ENCODE measurements around the gene TNK1. TPM values are rescaled to one million over a fixed set of nuclear protein-coding genes. Genes with fewer than 3 reads are reported as not detected.

The TNK1 gene
- total and polyA plus RNA-seq, 9 of the 15 experiments (the other 6 are each of a cell fraction or from before 2014, with no cell fraction given), result 0.28 to 5.2 (median 2.1) TPM

DNA sequence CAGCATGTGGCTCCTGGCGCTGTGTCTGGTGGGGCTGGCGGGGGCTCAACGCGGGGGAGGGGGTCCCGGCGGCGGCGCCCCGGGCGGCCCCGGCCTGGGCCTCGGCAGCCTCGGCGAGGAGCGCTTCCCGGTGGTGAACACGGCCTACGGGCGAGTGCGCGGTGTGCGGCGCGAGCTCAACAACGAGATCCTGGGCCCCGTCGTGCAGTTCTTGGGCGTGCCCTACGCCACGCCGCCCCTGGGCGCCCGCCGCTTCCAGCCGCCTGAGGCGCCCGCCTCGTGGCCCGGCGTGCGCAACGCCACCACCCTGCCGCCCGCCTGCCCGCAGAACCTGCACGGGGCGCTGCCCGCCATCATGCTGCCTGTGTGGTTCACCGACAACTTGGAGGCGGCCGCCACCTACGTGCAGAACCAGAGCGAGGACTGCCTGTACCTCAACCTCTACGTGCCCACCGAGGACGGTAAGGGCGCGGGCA is 27.4 kb downstream of the TNK1 start:
- POLR2A ChIA-PET, result no interaction called here
- no peak overlapping the region for H2AFZ ChIP-seq (ENCODE audit: low read depth, low read length)
- WGBS (ENCODE audit: insufficient coverage, low coverage, missing lambda C conversion rate), result 100% methylated on average over 4 of the region's 58 CpGs
- no peak for TF ChIP-seq TAF7 (tag; IDR thresholded peaks at IDR 0.05)
- TF ChIP-seq ZNF174 (CRISPR knock-in tag; IDR thresholded peaks at IDR 0.05), result no peak
- TF ChIP-seq, protein P1, sequence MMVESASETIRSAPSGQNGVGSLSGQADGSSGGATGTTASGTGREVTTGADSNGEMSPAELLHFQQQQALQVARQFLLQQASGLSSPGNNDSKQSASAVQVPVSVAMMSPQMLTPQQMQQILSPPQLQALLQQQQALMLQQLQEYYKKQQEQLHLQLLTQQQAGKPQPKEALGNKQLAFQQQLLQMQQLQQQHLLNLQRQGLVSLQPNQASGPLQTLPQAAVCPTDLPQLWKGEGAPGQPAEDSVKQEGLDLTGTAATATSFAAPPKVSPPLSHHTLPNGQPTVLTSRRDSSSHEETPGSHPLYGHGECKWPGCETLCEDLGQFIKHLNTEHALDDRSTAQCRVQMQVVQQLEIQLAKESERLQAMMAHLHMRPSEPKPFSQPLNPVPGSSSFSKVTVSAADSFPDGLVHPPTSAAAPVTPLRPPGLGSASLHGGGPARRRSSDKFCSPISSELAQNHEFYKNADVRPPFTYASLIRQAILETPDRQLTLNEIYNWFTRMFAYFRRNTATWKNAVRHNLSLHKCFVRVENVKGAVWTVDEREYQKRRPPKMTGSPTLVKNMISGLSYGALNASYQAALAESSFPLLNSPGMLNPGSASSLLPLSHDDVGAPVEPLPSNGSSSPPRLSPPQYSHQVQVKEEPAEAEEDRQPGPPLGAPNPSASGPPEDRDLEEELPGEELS (CRISPR knock-in tag; IDR thresholded peaks at IDR 0.05; ENCODE audit: borderline replicate concordance), result no peak
- no peak for TF ChIP-seq ZNF217 (CRISPR knock-in tag; IDR thresholded peaks at IDR 0.05)
- TF ChIP-seq FOXK1 (CRISPR knock-in tag; IDR thresholded peaks at IDR 0.05; ENCODE audit: borderline replicate concordance), result no peak
- TF ChIP-seq, protein P2, sequence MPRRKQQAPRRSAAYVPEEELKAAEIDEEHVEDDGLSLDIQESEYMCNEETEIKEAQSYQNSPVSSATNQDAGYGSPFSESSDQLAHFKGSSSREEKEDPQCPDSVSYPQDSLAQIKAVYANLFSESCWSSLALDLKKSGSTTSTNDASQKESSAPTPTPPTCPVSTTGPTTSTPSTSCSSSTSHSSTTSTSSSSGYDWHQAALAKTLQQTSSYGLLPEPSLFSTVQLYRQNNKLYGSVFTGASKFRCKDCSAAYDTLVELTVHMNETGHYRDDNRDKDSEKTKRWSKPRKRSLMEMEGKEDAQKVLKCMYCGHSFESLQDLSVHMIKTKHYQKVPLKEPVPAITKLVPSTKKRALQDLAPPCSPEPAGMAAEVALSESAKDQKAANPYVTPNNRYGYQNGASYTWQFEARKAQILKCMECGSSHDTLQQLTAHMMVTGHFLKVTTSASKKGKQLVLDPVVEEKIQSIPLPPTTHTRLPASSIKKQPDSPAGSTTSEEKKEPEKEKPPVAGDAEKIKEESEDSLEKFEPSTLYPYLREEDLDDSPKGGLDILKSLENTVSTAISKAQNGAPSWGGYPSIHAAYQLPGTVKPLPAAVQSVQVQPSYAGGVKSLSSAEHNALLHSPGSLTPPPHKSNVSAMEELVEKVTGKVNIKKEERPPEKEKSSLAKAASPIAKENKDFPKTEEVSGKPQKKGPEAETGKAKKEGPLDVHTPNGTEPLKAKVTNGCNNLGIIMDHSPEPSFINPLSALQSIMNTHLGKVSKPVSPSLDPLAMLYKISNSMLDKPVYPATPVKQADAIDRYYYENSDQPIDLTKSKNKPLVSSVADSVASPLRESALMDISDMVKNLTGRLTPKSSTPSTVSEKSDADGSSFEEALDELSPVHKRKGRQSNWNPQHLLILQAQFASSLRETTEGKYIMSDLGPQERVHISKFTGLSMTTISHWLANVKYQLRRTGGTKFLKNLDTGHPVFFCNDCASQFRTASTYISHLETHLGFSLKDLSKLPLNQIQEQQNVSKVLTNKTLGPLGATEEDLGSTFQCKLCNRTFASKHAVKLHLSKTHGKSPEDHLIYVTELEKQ (CRISPR knock-in tag; IDR thresholded peaks at IDR 0.05), result no peak
- no peak for TF ChIP-seq ETS2 (tag; IDR thresholded peaks at IDR 0.05; ENCODE audit: borderline replicate concordance, poor library complexity, severe bottlenecking)
- no peak for TF ChIP-seq NR2F6 (CRISPR knock-in tag; IDR thresholded peaks at IDR 0.05)
- TF ChIP-seq ZNF778 (CRISPR knock-in tag; IDR thresholded peaks at IDR 0.05), result no peak
- no peak for TF ChIP-seq ID3 (CRISPR knock-in tag; IDR thresholded peaks at IDR 0.05)
- no peak for TF ChIP-seq ID3 (tag; IDR thresholded peaks at IDR 0.05)
- TF ChIP-seq ATF1 (CRISPR knock-in tag; IDR thresholded peaks at IDR 0.05), result no peak
- no peak for TF ChIP-seq ATF1 (tag; IDR thresholded peaks at IDR 0.05)
- no peak for TF ChIP-seq KDM1A (IDR thresholded peaks at IDR 0.05)
- TF ChIP-seq ZKSCAN3 (CRISPR knock-in tag; IDR thresholded peaks at IDR 0.05), result no peak
- no peak for TF ChIP-seq FUS (optimal IDR thresholded peaks at IDR 0.05; ENCODE audit: low read depth, low read length)
- TF ChIP-seq ZNF23 (CRISPR knock-in tag; IDR thresholded peaks at IDR 0.05), result no peak
- TF ChIP-seq CCAR2 (IDR thresholded peaks at IDR 0.05; ENCODE audit: low read depth, low read length), result no peak
- no peak for TF ChIP-seq NR3C1 (CRISPR knock-in tag; IDR thresholded peaks at IDR 0.05)

More for the DNA sequence above, 27.4 kb downstream of the TNK1 start:
- Histone ChIP-seq H3K4me1 (replicated peaks in 1 of 2; ENCODE audit: control insufficient read depth in 2 of 2, insufficient read depth in 2 of 2, low read length in 2 of 2) (peaks cover 4 to 24% of the 10 kb centered on the region in 2 experiments; a peak in 3 of 5 replicates), H3K27ac (ENCODE audit: extremely low read depth, low read depth, low read length) (no peak overlapping the region), H3K36me3 (ENCODE audit: control insufficient read depth, insufficient read depth, low read length) (0 out of 3 replicates have a peak, but pooled peaks cover 3% of the 10 kb centered on the region), H3K4me3 (no peak overlapping the region), H3K79me2 (ENCODE audit: control insufficient read depth, insufficient read depth, low read length) (peaks cover under 1% of the 10 kb centered on the region; the same call in 1 of the 3 replicates), H4K20me1 (replicated peaks; ENCODE audit: control insufficient read depth, insufficient read depth, low read length) (no peaks in the 10 kb centered on the region), H3K4me2 (ENCODE audit: insufficient read depth, low read length) (no peak overlapping the region), H3K9me1 (ENCODE audit: control insufficient read depth, insufficient read depth, low read length) (no peaks in the 10 kb centered on the region), H3K9me3 (replicated peaks; ENCODE audit: control insufficient read depth, insufficient read depth, low read depth, low read length) (no peaks in the 10 kb centered on the region), H3K27me3 (ENCODE audit: control insufficient read depth in 2 of 2, insufficient read depth in 2 of 2, low read length in 2 of 2) (no peaks in the 10 kb centered on the region), H3K9ac (ENCODE audit: insufficient read depth in 1 of 2, low read depth in 2 of 2, low read length in 2 of 2) (no peak overlapping the region)
- no TSS peak for BruUV-seq (replicated peaks)
- intact Hi-C loops (cut with micrococcal nuclease), result no loop called here
- FAIRE-seq, result no peak
- CTCF ChIA-PET (ENCODE audit: low intra/inter-chr PET ratio), result no interaction called here
- ATAC-seq, result no peak
- no peak for DNase-seq (ENCODE audit: extremely low read depth in 1 of 4, low spot score in 3 of 4)
- in situ Hi-C loops (cut with MboI), result no loop called here
